Measurements from ENCODE around the gene BYSL.

BYSL gene

GRCh38 chr6:41958022-41958856 lies 36.9 kb downstream of the BYSL start:
- Histone ChIP-seq H3K27me3 (no peaks in the 10 kb centered on the region), H3K27ac (no peak overlapping the region), H3K9ac (no peak overlapping the region), H3K9me3 (replicated peaks in 1 of 11) (peaks cover 0 to 10% (median 4%) of the 10 kb centered on the region in 11 experiments; a peak in 2 of 22 replicates), H3K4me1 (peaks cover 7 to 35% (median 16%) of the 10 kb centered on the region in 10 experiments; a peak in 19 of 20 replicates), H4K20me1 (no peaks in the 10 kb centered on the region; a peak in 1 of 22 replicates), H3K36me3 (peaks cover 0 to 46% (median 0%) of the 10 kb centered on the region in 11 experiments; a peak in 8 of 22 replicates), H3K4me3 (no peak overlapping the region), H3K4me2 (0 out of 22 replicates have a peak overlapping the region, but pooled peaks of 2 of the 11 experiments have one; percentile 7 to 15)
- TF ChIP-seq Cebpa-rat (IDR thresholded peaks at IDR 0.05) = no peak

- TF ChIP-seq Cebpa-rat (IDR thresholded peaks at IDR 0.05) = no peak
- H3K27ac ChIP-seq = peak overlapping the region in 2 of 11 experiments; percentile 67 to 95; a peak in 2 of 22 replicates
These were observed 38.7 kb downstream of the BYSL start for GRCh38 chr6:41960028-41960427.

DNA sequence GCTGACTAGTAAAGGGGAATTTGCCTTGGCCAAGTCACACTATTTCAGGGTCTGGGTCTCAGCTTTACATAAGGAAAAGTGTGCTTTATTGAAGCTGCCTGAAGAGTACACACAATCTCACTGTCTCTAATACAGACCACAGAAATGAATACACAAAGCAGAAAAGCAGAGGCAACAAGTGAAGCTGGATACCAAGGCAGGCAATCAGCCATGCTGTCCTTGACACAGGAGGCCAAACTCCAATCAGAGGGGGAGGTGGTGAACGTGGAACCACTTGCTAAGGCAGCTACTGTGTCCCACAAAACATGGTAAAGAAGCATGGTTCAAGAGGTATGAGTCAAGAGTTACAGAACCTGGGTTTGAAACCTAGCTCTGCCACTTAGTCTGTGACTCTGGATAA lies 42.1 kb downstream of the BYSL start:
- peaks cover 0 to 10% (median 0%) of the 10 kb centered on the region in 11 experiments; a peak in 2 of 22 replicates for H3K9me3 ChIP-seq (replicated peaks in 1 of 11)

More at GRCh38 chr6:41960028-41960427, 38.7 kb downstream of the BYSL start:
- Histone ChIP-seq H3K4me1 (peaks cover 17 to 48% (median 26%) of the 10 kb centered on the region in 10 experiments), H3K9me3 (replicated peaks in 1 of 11) (peaks cover 0 to 10% (median 0%) of the 10 kb centered on the region in 11 experiments; a peak in 2 of 22 replicates), H3K9ac (no peak overlapping the region), H4K20me1 (no peaks in the 10 kb centered on the region), H3K27me3 (no peaks in the 10 kb centered on the region), H3K36me3 (peaks cover 0 to 33% (median 0%) of the 10 kb centered on the region in 11 experiments; a peak in 6 of 22 replicates), H3K4me3 (no peak overlapping the region), H3K4me2 (no peak overlapping the region)

DNA sequence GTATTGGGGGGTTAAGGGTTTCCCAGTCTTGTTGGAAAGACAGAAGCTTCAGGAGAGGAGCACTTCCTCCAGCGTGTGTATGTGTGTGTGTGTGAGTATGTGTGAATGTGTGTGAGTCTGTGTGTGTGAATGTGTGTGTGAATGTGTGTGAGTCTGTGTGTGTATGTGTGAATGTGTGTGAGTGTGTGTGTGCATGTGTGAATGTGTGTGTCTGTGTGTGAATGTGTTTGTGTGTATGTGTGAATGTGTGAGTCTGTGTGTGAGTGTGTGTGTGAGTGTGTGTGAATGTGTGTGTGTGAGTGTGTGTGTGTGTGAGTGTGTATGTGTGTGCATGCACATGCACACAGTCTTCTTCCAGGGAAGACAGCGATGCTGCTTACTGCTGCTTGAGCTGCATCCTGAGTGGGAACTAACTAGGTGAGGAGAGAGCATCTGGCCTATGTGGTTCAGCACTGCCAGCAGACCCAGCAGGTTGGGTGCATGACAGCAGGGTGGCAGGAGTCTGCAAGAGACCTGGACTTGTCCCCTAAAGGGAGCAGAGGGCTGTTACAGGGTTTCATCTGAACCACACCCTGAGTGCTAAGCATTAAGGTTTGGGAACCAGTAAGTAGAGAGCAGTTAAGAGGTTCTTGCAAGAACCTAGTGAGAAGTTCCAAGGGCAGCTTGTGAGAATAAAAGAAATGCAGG lies 43.0 kb downstream of the BYSL start:
- peak overlapping the region in 5 of 11 experiments; percentile 9 to 99 (median 89); a peak in 6 of 22 replicates for H3K27ac ChIP-seq
- no peaks in the 10 kb centered on the region for H3K27me3 ChIP-seq
- H3K4me3 ChIP-seq = no peak overlapping the region
- H3K36me3 ChIP-seq = peaks cover 0 to 14% (median 0%) of the 10 kb centered on the region in 11 experiments; a peak in 4 of 22 replicates
- TF ChIP-seq Cebpa-rat (IDR thresholded peaks at IDR 0.05) = no peak
- H3K4me1 ChIP-seq = peaks cover 34 to 82% (median 67%) of the 10 kb centered on the region in 10 experiments
- no peaks in the 10 kb centered on the region for H4K20me1 ChIP-seq
- peak overlapping the region in 2 of 11 experiments; percentile 3 to 24; a peak in 1 of 22 replicates for H3K9ac ChIP-seq
- H3K4me2 ChIP-seq = peak overlapping the region in 4 of 11 experiments; percentile 18 to 34 (median 32); a peak in 3 of 22 replicates
- H3K9me3 ChIP-seq (replicated peaks in 1 of 11) = peaks cover 0 to 6% (median 0%) of the 10 kb centered on the region in 11 experiments; a peak in 2 of 22 replicates

More for the DNA sequence above, 42.1 kb downstream of the BYSL start:
- H3K9ac ChIP-seq = no peak overlapping the region
- H3K36me3 ChIP-seq = peaks cover 0 to 24% (median 0%) of the 10 kb centered on the region in 11 experiments; a peak in 5 of 22 replicates
- no peaks in the 10 kb centered on the region for H3K27me3 ChIP-seq
- no peak for TF ChIP-seq Cebpa-rat (IDR thresholded peaks at IDR 0.05)
- peak overlapping the region in 5 of 11 experiments; percentile 8 to 95 (median 53); a peak in 9 of 22 replicates for H3K27ac ChIP-seq
- H3K4me3 ChIP-seq = no peak overlapping the region
- no peaks in the 10 kb centered on the region for H4K20me1 ChIP-seq
- H3K4me2 ChIP-seq = 0 out of 22 replicates have a peak overlapping the region, but pooled peaks of 1 of the 11 experiments have one; percentile 12
- peaks cover 35 to 75% (median 58%) of the 10 kb centered on the region in 10 experiments for H3K4me1 ChIP-seq

- no peaks in the 10 kb centered on the region for H3K9me3 ChIP-seq (replicated peaks in 1 of 11)
- peak overlapping the region in 5 of 11 experiments; percentile 10 to 99 (median 93); a peak in 8 of 22 replicates for H3K27ac ChIP-seq
- peaks cover 0 to 9% (median 0%) of the 10 kb centered on the region in 11 experiments; a peak in 3 of 22 replicates for H3K36me3 ChIP-seq
- H3K4me2 ChIP-seq = peak overlapping the region in 7 of 11 experiments; percentile 6 to 38 (median 30); a peak in 7 of 22 replicates
- H4K20me1 ChIP-seq = no peaks in the 10 kb centered on the region
- H3K9ac ChIP-seq = peak overlapping the region in 1 of 11 experiments; percentile 51; a peak in 3 of 22 replicates
- peaks cover 44 to 92% (median 79%) of the 10 kb centered on the region in 10 experiments for H3K4me1 ChIP-seq
- no peak overlapping the region for H3K4me3 ChIP-seq
- TF ChIP-seq Cebpa-rat (IDR thresholded peaks at IDR 0.05) = no peak
- no peaks in the 10 kb centered on the region for H3K27me3 ChIP-seq
These were observed 44.3 kb downstream of the BYSL start for GRCh38 chr6:41965429-41966213.

GRCh38 chr6:41966214-41966920 lies 45.1 kb downstream of the BYSL start:
- no peaks in the 10 kb centered on the region for H3K27me3 ChIP-seq
- H4K20me1 ChIP-seq = no peaks in the 10 kb centered on the region
- peak overlapping the region in 2 of 11 experiments; percentile 55 to 57; a peak in 1 of 22 replicates for H3K9ac ChIP-seq
- H3K27ac ChIP-seq = peak overlapping the region in 9 of 11 experiments; percentile 16 to 99 (median 79); a peak in 13 of 22 replicates
- H3K9me3 ChIP-seq (replicated peaks in 1 of 11) = peaks cover 0 to 4% (median 0%) of the 10 kb centered on the region in 11 experiments; a peak in 5 of 22 replicates
- H3K4me2 ChIP-seq = peak overlapping the region; percentile 4 to 92 (median 59); a peak in 18 of 22 replicates
- H3K36me3 ChIP-seq = peaks cover 0 to 9% (median 0%) of the 10 kb centered on the region in 11 experiments; a peak in 2 of 22 replicates
- H3K4me1 ChIP-seq = peaks cover 44 to 92% (median 81%) of the 10 kb centered on the region in 10 experiments
- no peak for TF ChIP-seq Cebpa-rat (IDR thresholded peaks at IDR 0.05)
- H3K4me3 ChIP-seq = no peak overlapping the region

GRCh38 chr6:41966961-41967311 lies 45.6 kb downstream of the BYSL start:
- no peak for TF ChIP-seq Cebpa-rat (IDR thresholded peaks at IDR 0.05)
- peak overlapping the region in 4 of 11 experiments; percentile 0 to 57 (median 36); a peak in 6 of 22 replicates for H3K9ac ChIP-seq
- H3K27me3 ChIP-seq = no peaks in the 10 kb centered on the region
- H3K27ac ChIP-seq = peak overlapping the region in 9 of 11 experiments; percentile 16 to 99 (median 79); a peak in 17 of 22 replicates
- H4K20me1 ChIP-seq = no peaks in the 10 kb centered on the region
- H3K4me3 ChIP-seq = no peak overlapping the region
- H3K36me3 ChIP-seq = peaks cover 0 to 9% (median 0%) of the 10 kb centered on the region in 11 experiments; a peak in 2 of 22 replicates
- peaks cover 0 to 6% (median 0%) of the 10 kb centered on the region in 11 experiments; a peak in 5 of 22 replicates for H3K9me3 ChIP-seq (replicated peaks in 1 of 11)
- peaks cover 42 to 92% (median 82%) of the 10 kb centered on the region in 10 experiments for H3K4me1 ChIP-seq
- H3K4me2 ChIP-seq = peak overlapping the region; percentile 4 to 92 (median 59); a peak in 21 of 22 replicates

All from BLaER1 treated with 17β-estradiol and CSF1 and Interleukin-3, amounts not matched to agents 10 nM and 100 nM (cell line).